Cardiac muscle cell (in vitro differentiated cells and primary cell): ENCODE measurements around the gene TRIM67. TPM values are rescaled to one million over a fixed set of nuclear protein-coding genes. Genes with fewer than 3 reads are reported as not detected.
A peak's percentile ranks its signal among the peaks of the same experiment; 100 is the strongest.

ENCODE experiments used
- DNase-seq, 2 donors: peaks; one replicate each; pipeline versions ENCODE4 v3.0.0 to v3.0.0-alpha.2; 2010 to 2017; ENCODE audit warnings: low read depth in 1 of 2, low spot score in 1 of 2
- H3K27ac ChIP-seq: fragments of 200-600 bp; sonication (generic); 2 replicates; pipeline ENCODE4 v1.5.1; 2016
- H3K27me3 ChIP-seq: fragments of 200-600 bp; sonication (generic); 2 replicates; pipeline ENCODE4 v1.6.0; 2016; ENCODE audit warnings: control low read depth
- H3K36me3 ChIP-seq: fragments of 200-600 bp; sonication (generic); 2 replicates; pipeline ENCODE4 v1.5.1; 2016; ENCODE audit warnings: control low read depth
- H3K4me1 ChIP-seq: fragments of 200-600 bp; sonication (generic); 2 replicates; pipeline ENCODE4 v1.8.1; 2017; ENCODE audit warnings: low read depth, mild to moderate bottlenecking, mixed run types
- H3K4me3 ChIP-seq: fragments of 200-600 bp; sonication (generic); 2 replicates; pipeline ENCODE4 v1.5.1; 2016; ENCODE audit warnings: mild to moderate bottlenecking
- H3K9me3 ChIP-seq: fragments of 200-600 bp; sonication (generic); 2 replicates; pipeline ENCODE4 v1.5.1; 2017; ENCODE audit warnings: low read depth, mild to moderate bottlenecking, control low read depth
- CTCF ChIP-seq: IDR thresholded peaks from 2 replicates; pipeline ENCODE4 v1.5.1; 2012; ENCODE audit warnings: low read depth, mild to moderate bottlenecking, low read length
- polyA plus RNA-seq: library from polyadenylated mRNA; unstranded; fragments of >200 nt; fragmentation: Nextera tagmentation; extraction: Ambion mirVana; gene quantifications from 2 replicates; pipeline ENCODE4 v1.2.1, GENCODE V29; 2016
- total RNA-seq: library from RNA; depleted of rRNA; stranded (reverse); fragments of >200 nt; gene quantifications from 2 replicates; pipeline ENCODE4 v1.2.3, GENCODE V29; 2016

Gene TRIM67
- total and polyA plus RNA-seq, 2 experiments from 2014 or later = 0.06 TPM; not detected in 1

GRCh38 chr1:231240531-231240882 lies 78.6 kb downstream of the TRIM67 start:
- Histone ChIP-seq H3K27ac (no peak overlapping the region), H3K36me3 (peaks cover 13% of the 10 kb centered on the region), H3K4me1 (peaks cover 8% of the 10 kb centered on the region), H3K27me3 (no peaks in the 10 kb centered on the region), H3K9me3 (no peaks in the 10 kb centered on the region), H3K4me3 (peak overlapping the region; percentile 56)
- no peak for TF ChIP-seq CTCF
- DNase-seq = no peak

DNA sequence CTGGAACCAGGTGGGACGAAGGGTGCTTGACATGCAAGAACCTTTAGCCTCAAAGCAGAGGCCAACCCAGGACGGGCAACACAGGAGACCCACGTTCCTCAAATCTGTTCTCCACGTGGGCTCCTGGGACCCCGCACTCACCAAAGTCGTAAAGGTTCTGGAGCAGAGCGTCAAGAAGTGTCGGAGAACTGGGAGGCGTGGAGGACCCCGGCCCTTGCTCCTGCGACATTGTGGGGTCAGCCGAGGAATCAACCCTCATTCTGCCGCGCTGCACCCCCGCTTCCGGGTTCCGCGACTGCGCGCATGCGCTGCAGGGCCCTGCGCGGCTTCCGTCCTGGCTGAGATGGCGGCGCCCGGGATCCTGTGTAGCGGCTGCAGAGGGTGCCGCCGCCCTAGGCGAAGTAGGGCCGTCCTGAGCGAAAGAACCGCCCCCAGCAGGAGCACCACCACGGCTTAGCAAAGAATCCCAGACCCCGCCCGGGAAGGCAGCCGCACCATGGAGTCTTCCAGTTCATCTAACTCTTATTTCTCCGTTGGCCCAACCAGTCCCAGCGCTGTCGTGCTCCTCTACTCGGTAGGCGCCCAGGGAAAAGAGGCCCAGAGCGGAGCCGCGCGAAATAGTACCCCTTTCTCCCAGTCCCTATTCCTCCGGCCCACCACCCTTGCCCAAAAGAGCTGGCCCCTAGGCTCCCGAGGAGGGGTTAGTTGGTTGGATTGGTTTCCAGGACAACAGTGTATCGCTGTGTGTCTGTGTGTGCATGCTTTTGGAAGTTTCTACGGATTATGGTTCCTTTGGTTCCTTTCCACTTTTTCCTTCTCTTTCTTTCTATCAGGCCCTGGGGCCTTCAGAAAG lies 79.3 kb downstream of the TRIM67 start, which contains the start of gene GNPAT:
Gene GNPAT, plus strand, starts transcription at position 330 of the 853 bp plus-strand sequence. Its CDS starts 167 bp downstream, at position 497.
- Histone ChIP-seq H3K4me3 (peak within 1 kb of the TSS; percentile 56), H3K27me3 (no peaks in the 10 kb centered on the region), H3K4me1 (peaks cover 8% of the 10 kb centered on the region), H3K9me3 (no peaks in the 10 kb centered on the region), H3K27ac (peak within 1 kb of the TSS; percentile 70), H3K36me3 (peaks cover 13% of the 10 kb centered on the region)
- no peak for TF ChIP-seq CTCF
- peak; percentile 87 to 90 for DNase-seq

- peak overlapping the region; percentile 70 for H3K27ac ChIP-seq
These were observed 79.9 kb downstream of the TRIM67 start for GRCh38 chr1:231241750-231242149.

GRCh38 chr1:231242516-231243198 lies 80.8 kb downstream of the TRIM67 start:
- Histone ChIP-seq H3K36me3 (peaks cover 12% of the 10 kb centered on the region), H3K4me3 (no peak overlapping the region), H3K27ac (no peak overlapping the region), H3K9me3 (no peaks in the 10 kb centered on the region), H3K4me1 (peaks cover 8% of the 10 kb centered on the region), H3K27me3 (no peaks in the 10 kb centered on the region)
- TF ChIP-seq CTCF = no peak
- DNase-seq = peak in 1 of 2 donors; percentile 42

More at GRCh38 chr1:231241750-231242149, 79.9 kb downstream of the TRIM67 start:
- Histone ChIP-seq H3K27me3 (no peaks in the 10 kb centered on the region), H3K4me1 (peaks cover 8% of the 10 kb centered on the region), H3K4me3 (peak overlapping the region; percentile 56), H3K9me3 (no peaks in the 10 kb centered on the region), H3K36me3 (peaks cover 13% of the 10 kb centered on the region)
- peak; percentile 2 to 14 for DNase-seq
- no peak for TF ChIP-seq CTCF

DNA sequence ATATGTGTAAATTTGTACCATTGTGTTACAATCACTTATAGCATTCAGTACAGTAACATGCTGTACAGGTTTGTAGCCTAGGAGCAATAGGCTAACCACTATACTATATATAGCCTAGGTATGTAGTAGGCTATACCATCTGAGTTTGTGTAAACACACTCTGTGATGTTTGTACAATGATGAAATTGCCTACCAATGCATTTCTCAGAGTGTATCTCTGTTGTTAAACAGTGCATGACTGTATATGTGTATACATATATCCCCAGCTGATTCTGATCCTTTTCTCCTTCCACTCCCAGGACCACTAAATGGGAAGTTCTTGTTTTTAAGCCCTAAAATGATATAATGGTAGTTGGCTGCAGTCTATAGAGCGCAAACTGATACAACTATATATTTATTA lies 86.9 kb downstream of the TRIM67 start:
- no peaks in the 10 kb centered on the region for H3K4me1 ChIP-seq
- no peak for DNase-seq
- no peak for TF ChIP-seq CTCF
- no peak overlapping the region for H3K27ac ChIP-seq
- no peak overlapping the region for H3K4me3 ChIP-seq
- no peaks in the 10 kb centered on the region for H3K27me3 ChIP-seq
- H3K9me3 ChIP-seq = no peaks in the 10 kb centered on the region
- H3K36me3 ChIP-seq = peaks cover 6% of the 10 kb centered on the region
